Activated naive CD4-positive, alpha-beta T cell (primary cell): ENCODE measurements around the gene METTL25B.
A peak's percentile ranks its signal among the peaks of the same experiment; 100 is the strongest.

Experiments
- DNase-seq, 4 experiments: peaks; one replicate each; lab custom pipeline; 2025; lab: John Stamatoyannopoulos, UW

Gene METTL25B

GRCh38 chr1:156726549-156727226 is 1.6 kb upstream of the METTL25B start:
- DNase-seq, result peak in 1 of 4 experiments; percentile 11

GRCh38 chr1:156727492-156727891 is 777 bp upstream of the METTL25B start:
- DNase-seq, result no peak

GRCh38 chr1:156728599-156729462 is 562 bp downstream of the METTL25B start, which contains the start of gene ISG20L2:
Gene ISG20L2, minus strand, starts transcription at chr1:156728766. Its CDS starts 1,114 bp downstream, at chr1:156727652.
- DNase-seq, result peak; percentile 76 to 84 (median 82)

GRCh38 chr1:156733989-156734584 is 5.8 kb downstream of the METTL25B start:
- no peak for DNase-seq

- no peak for DNase-seq
Measured at GRCh38 chr1:156738407-156738806, 10.1 kb downstream of the METTL25B start.

- DNase-seq, result no peak
Measured at GRCh38 chr1:156738916-156739315, 10.6 kb downstream of the METTL25B start.

GRCh38 chr1:156740237-156740740 is 12.0 kb downstream of the METTL25B start:
- DNase-seq, result no peak

- DNase-seq, result peak; percentile 80 to 99 (median 96)
Measured at GRCh38 chr1:156740741-156741480, 12.6 kb downstream of the METTL25B start, which contains the start of gene MRPL24. Gene MRPL24, minus strand, starts transcription at chr1:156741088. Its CDS starts 2,384 bp downstream, at chr1:156738704.

GRCh38 chr1:156741481-156741983 is 13.3 kb downstream of the METTL25B start:
- no peak for DNase-seq

GRCh38 chr1:156742017-156742416 is 13.7 kb downstream of the METTL25B start:
- DNase-seq, result no peak

GRCh38 chr1:156742801-156743200 is 14.5 kb downstream of the METTL25B start:
- no peak for DNase-seq

GRCh38 chr1:156743367-156744302 is 15.4 kb downstream of the METTL25B start:
- no peak for DNase-seq

- no peak for DNase-seq
Measured at GRCh38 chr1:156744344-156744743, 16.1 kb downstream of the METTL25B start.

- DNase-seq, result no peak
Measured at GRCh38 chr1:156744786-156745419, 16.6 kb downstream of the METTL25B start.

GRCh38 chr1:156745881-156746280 is 17.6 kb downstream of the METTL25B start:
- no peak for DNase-seq

- DNase-seq, result no peak
Measured at GRCh38 chr1:156746406-156746727, 18.1 kb downstream of the METTL25B start.

GRCh38 chr1:156746728-156747631 is 18.7 kb downstream of the METTL25B start:
- DNase-seq, result peak in 2 of 4 experiments; percentile 23 to 43

GRCh38 chr1:156747742-156748669 is 19.7 kb downstream of the METTL25B start:
- no peak for DNase-seq
